HUES6 (cell line): Measurements from ENCODE around the gene ILF3.

ENCODE experiments used
- H3K27ac ChIP-seq: 2 replicates; pipeline ENCODE4 v1.7.0; 2013; ENCODE audit warnings: low read depth, mild to moderate bottlenecking, low read length, inconsistent platforms
- H3K27me3 ChIP-seq: 2 replicates; pipeline ENCODE4 v1.6.1; 2013; ENCODE audit warnings: low read length; ENCODE audit not compliant: control insufficient read depth, insufficient read depth
- H3K36me3 ChIP-seq: 2 replicates; pipeline ENCODE4 v1.6.1; 2013; ENCODE audit warnings: low read length; ENCODE audit not compliant: control insufficient read depth, insufficient read depth
- H3K4me1 ChIP-seq: 2 replicates; pipeline ENCODE4 v1.6.1; 2013; ENCODE audit warnings: low read length; ENCODE audit not compliant: control insufficient read depth, insufficient read depth
- H3K4me3 ChIP-seq: 2 replicates; pipeline ENCODE4 v1.5.1; 2013; ENCODE audit warnings: low read depth, low read length
- H3K9ac ChIP-seq: one replicate; pipeline ENCODE4 v1.6.1; 2013; ENCODE audit warnings: mild to moderate bottlenecking, low read length
- H3K9me3 ChIP-seq: 2 replicates; pipeline ENCODE4 v1.6.1; 2013; ENCODE audit warnings: low read depth, low read length; ENCODE audit not compliant: control insufficient read depth, insufficient read depth

Gene ILF3

DNA sequence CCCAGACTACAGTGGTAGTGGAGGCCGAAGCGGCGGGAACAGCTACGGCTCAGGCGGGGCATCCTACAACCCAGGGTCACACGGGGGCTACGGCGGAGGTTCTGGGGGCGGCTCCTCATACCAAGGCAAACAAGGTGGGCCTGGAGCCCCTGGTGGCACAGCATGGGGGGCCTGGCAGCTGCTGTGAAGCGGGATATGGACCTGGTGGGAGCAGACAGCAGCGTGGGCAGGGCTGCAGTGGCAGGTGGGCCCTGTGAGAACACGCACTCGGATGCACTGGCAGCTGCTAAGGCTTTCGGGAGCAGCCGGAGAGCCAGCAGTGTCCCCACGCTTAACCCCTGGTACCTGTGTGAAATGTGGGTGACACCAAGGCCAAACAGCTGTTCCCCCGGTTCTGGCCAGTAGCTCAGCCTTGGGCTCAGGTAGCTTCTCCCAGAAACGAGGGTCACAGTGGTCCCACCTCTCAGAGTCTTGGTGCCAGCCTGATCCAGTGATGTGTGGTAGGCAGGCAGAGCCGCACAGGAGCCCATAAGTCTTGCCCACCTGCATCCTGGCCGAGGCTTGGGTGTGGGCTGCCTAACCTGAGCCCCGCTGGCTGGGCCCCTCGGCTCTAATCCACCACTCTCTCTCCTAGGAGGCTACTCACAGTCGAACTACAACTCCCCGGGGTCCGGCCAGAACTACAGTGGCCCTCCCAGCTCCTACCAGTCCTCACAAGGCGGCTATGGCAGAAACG lies 34.6 kb downstream of the ILF3 start:
- no peaks in the 10 kb centered on the region for H3K27me3 ChIP-seq
- H3K9me3 ChIP-seq = no peaks in the 10 kb centered on the region
- no peak overlapping the region for H3K9ac ChIP-seq
- no peak overlapping the region for H3K27ac ChIP-seq
- no peak overlapping the region for H3K4me3 ChIP-seq
- H3K36me3 ChIP-seq = peaks cover 92% of the 10 kb centered on the region
- no peaks in the 10 kb centered on the region for H3K4me1 ChIP-seq

DNA sequence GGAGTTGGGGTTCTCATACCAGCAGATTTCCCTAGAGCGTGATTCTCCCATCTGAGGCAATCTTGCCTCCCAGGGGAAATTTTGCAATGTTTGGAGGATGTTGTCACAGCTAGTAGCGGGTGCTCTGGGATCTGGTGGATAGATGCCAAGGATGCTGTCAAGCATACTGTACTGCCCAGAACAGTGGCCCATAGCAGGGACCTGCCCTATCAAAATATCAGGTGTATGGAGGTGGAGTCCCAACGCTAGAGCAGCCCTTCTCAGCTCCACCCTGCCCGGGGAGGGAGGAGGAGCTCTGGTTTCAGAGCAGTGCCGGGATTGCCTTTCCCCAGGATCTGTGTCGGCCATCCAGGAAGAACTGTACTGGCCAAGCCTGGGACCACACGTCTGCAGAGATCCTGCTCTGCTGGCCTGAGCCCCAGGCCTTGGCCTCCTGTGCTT lies 36.2 kb downstream of the ILF3 start:
- Histone ChIP-seq H3K27ac (no peak overlapping the region), H3K36me3 (peaks cover 75% of the 10 kb centered on the region)

DNA sequence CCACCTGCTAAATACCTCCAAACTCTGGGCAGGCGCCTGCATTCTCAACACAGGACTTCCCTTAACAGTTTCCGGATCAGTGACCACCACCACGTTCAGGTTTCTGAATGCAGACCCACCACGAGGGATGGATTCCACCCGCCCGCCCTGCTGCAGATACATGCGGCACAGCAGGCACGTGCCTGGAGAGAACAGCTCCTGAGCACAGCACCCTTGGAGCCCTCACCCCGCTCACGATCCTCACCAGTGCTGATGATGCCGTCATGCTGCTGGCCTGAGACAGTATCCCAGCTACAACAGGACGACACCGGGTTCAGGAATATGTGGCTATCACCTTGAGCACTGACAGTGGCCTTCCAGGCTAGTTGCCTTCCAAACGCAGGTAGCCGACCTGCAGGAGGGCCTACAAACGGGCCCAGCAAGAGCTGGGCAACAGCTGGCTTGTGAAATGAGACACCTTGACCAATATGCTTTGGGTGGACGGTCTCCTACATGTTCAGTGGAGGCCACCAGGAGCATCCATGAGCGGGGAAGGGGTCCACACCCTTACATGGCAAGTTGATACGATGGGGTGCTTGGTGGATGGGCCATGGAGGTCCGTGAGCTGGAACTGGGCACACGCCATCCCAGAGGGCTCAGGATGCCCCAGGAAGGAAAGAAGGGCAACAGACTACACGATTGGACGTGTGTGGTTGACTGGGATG lies 37.2 kb downstream of the ILF3 start:
- Histone ChIP-seq H3K27me3 (no peaks in the 10 kb centered on the region), H3K9ac (no peak overlapping the region), H3K36me3 (peaks cover 66% of the 10 kb centered on the region), H3K27ac (no peak overlapping the region), H3K9me3 (no peaks in the 10 kb centered on the region), H3K4me1 (peaks cover 9% of the 10 kb centered on the region; the same call in 1 of the 2 replicates), H3K4me3 (no peak overlapping the region)

More for the DNA sequence above, 36.2 kb downstream of the ILF3 start:
- peaks cover 8% of the 10 kb centered on the region; the same call in 1 of the 2 replicates for H3K4me1 ChIP-seq
- no peak overlapping the region for H3K9ac ChIP-seq
- no peaks in the 10 kb centered on the region for H3K9me3 ChIP-seq
- H3K4me3 ChIP-seq = no peak overlapping the region
- H3K27me3 ChIP-seq = no peaks in the 10 kb centered on the region

DNA sequence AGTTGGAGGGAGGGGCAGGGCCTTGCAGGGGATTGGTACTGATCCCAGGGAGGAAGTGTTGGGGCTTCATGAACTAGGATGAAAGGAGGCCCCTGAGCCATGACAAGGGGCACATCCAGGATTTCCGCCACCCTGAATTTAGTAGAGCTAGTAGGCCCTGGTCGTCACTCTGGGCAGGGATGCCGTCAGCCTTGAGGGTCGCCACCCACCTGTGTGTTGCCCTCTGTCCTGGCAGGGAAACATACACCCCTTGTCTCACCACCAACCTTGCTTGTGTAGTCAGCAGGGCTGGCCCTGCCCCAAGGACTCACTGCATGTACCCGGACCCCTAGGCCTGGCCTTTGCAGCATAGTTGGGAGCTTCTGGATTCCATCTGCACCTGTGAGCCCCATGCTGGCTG lies 37.7 kb downstream of the ILF3 start:
- H3K27ac ChIP-seq = no peak overlapping the region
- peaks cover 9% of the 10 kb centered on the region; the same call in 1 of the 2 replicates for H3K4me1 ChIP-seq
- H3K9ac ChIP-seq = no peak overlapping the region
- peaks cover 60% of the 10 kb centered on the region for H3K36me3 ChIP-seq
- H3K27me3 ChIP-seq = no peaks in the 10 kb centered on the region
- no peaks in the 10 kb centered on the region for H3K9me3 ChIP-seq
- no peak overlapping the region for H3K4me3 ChIP-seq

DNA sequence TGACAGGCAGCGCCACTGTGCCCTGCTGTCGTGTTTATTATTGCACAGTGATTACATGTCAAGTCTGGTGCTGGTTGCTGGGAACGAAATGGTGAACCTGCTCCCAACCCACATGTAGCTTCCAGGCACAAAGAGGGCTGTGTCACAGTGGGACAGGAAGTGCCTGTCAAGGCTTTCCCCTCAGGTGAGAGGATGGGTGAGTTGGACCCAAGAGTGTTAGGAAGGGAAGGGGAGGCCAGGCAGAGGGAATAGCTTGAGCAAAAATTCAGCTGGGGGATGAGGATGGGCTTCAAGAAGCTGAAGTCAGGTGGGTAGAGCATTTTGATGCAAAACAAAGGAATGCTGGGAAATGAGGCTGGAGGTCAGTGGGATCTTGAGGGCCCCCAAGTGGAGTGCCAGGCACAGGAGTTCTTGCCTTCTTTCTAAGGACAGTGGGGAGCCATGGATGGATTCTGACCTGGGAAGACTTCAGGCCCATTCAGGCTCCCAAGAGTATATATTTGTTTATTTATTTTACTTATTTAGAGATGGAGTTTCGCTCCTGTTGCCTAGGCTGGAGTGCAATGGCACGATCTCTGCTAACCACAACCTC lies 38.6 kb downstream of the ILF3 start:
- Histone ChIP-seq H3K27me3 (no peaks in the 10 kb centered on the region), H3K27ac (no peak overlapping the region), H3K9me3 (no peaks in the 10 kb centered on the region), H3K4me1 (peaks cover 9% of the 10 kb centered on the region; the same call in 1 of the 2 replicates), H3K4me3 (no peak overlapping the region), H3K36me3 (peaks cover 51% of the 10 kb centered on the region), H3K9ac (no peak overlapping the region)

DNA sequence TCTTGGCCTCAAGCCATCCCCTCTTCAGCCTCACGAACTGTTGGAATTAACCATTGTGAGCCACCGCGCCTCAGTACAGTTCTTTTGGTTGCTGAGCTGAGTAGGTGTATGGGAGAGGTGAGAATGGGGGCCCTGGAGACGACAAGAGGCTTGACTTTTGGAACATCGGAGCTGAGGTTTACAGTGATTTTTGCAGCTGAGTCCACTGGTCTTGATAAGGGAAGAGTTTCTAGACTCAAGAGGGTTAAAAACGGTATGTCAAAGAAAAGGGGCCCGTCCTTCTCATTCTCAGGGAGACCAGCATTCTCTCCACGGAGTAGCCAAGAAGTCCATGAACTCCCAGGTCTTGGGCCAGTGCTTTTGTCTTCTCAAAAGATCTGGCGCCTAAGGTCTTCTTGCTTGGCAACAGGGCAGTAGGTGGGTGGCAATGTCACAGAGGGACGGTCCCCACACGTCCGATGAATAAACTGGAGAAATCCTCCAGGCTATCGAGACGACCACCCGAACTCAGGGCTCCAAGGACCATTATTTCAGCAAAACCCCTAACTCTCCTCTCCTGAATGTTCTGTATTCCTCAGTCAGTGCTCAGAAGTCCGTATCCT lies 40.7 kb downstream of the ILF3 start:
- H3K4me1 ChIP-seq = peaks cover 9% of the 10 kb centered on the region; the same call in 1 of the 2 replicates
- H3K27me3 ChIP-seq = no peaks in the 10 kb centered on the region
- peaks cover 31% of the 10 kb centered on the region for H3K36me3 ChIP-seq
- no peaks in the 10 kb centered on the region for H3K9me3 ChIP-seq
- H3K9ac ChIP-seq = peak overlapping the region; percentile 57
- H3K4me3 ChIP-seq = peak overlapping the region; percentile 60
- H3K27ac ChIP-seq = no peak overlapping the region; the same call in 1 of the 2 replicates

DNA sequence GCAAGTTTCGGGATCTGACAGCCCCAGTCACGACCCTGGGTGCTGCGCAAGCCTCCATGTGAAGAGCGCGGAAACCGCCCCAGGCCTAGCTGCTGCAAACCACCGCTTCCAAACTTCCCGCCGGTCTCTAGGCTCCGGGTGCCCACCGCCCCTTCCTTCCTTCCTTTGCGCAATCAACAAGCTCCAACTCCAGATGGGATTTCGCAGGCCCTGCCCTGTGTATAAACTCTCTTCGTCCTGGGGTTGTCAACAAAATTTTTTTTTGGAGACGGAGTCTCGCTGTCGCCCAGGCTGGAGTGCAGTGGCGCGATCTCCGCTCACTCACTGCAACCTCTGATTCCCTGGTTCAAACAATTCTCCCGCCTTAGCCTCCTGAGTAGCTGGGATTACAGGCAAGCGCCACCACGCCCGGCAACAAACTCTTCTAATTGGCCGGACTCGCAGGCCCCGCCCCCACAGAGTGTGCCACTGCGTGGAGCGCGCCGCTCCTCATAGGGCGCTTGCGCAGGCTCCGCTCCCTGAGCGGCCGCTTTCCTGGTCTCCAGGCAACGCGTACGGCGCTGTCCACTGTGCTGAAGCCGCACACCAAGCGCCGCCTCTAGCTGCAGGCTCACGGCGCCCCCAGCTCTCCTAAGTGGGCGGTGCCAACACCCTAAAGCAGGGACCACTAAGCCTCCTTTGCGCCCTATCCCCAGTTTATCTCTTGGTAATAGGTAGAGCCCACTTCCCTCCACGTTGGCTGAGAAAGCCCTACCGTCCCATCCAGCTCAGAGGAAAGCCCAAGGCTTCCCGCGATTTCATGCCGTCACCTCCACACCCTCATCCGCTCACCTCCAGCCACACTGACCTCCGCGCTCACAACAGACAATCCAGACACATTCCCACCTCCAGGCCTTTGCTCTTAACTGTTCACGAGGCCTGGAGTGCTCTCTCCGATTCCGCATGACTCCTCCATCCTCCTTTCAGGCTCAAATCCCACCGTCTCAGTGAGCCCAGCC lies 41.6 kb downstream of the ILF3 start:
- Histone ChIP-seq H3K4me3 (peak overlapping the region; percentile 60), H3K9ac (peak overlapping the region; percentile 57), H3K27ac (no peak overlapping the region; the same call in 1 of the 2 replicates), H3K9me3 (no peaks in the 10 kb centered on the region), H3K4me1 (peaks cover 9% of the 10 kb centered on the region; the same call in 1 of the 2 replicates), H3K36me3 (peaks cover 22% of the 10 kb centered on the region), H3K27me3 (no peaks in the 10 kb centered on the region)

DNA sequence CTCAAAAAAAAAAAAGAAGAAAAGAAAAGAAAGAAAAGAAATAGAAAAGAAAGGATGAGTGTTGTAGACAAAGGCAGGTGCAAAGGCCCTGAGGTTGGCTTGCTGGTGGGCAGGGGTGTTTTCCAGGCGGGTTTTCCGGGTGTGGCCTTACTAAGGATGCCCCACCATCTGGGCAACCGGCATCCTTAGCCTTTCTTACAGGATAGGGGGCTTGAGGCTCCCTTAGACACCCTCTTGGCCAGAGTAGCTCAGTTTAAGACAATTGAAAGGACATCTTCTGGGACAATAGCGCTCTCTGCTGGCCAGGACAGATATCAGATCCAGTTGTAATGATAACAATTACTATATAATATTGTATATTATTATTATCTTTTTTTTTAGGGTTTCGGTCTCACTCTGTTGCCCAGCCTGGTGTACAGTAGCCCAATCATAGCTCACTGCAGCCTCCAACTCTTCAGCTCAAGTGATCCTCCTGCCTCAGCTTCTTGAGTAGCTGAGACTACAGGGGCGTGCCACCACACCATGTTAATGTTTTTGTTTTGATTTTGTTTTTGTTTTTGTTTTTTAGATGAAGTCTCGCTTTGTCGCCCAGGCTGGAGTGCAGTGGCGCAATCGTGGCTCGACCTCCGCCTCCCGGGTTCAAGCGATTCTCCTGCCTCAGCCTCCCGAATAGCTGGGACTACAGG lies 45.6 kb downstream of the ILF3 start:
- H3K36me3 ChIP-seq = no peaks in the 10 kb centered on the region; the same call in 1 of the 2 replicates
- no peaks in the 10 kb centered on the region for H3K27me3 ChIP-seq
- H3K9me3 ChIP-seq = no peaks in the 10 kb centered on the region
- H3K9ac ChIP-seq = no peak overlapping the region
- H3K4me1 ChIP-seq = peaks cover 7% of the 10 kb centered on the region; the same call in 1 of the 2 replicates
- no peak overlapping the region for H3K4me3 ChIP-seq
- no peak overlapping the region for H3K27ac ChIP-seq

DNA sequence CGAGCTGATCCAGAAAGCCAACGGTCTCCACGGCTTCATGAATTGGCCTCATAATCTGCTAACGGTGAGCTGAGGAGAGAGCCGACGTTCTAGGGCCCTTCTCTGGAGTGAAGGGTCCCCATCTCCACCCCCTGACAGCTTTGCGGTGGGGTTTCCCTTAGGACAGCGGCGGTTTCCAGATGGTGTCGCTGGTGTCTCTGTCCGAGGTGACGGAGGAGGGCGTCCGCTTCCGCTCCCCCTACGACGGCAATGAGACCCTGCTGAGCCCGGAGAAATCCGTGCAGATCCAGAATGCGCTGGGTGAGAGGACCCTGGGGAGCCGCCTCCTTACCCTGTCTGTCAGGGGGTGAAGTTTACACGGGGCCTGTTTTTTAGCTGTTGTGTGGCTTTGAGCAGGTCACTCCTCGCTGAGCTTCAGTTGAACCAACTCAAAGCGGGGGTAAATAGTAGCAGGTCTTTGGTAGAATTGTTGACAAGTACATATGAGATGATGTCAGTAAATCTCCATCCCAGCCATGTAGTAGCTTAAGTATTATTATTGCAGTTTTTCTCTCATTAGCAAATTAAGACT lies 47.9 kb downstream of the ILF3 start:
- H3K4me1 ChIP-seq = no peaks in the 10 kb centered on the region
- H3K9ac ChIP-seq = peak overlapping the region; percentile 90
- peak overlapping the region; percentile 90 for H3K4me3 ChIP-seq
- peaks cover under 1% of the 10 kb centered on the region; the same call in 1 of the 2 replicates for H3K36me3 ChIP-seq
- no peak overlapping the region for H3K27ac ChIP-seq
- no peaks in the 10 kb centered on the region for H3K9me3 ChIP-seq
- H3K27me3 ChIP-seq = no peaks in the 10 kb centered on the region
